Stimulated activated CD8-positive, alpha-beta memory T cell treated with anti-CD3 and anti-CD28 coated beads, Interleukin-2, amount 100 ng/mL, for 48 hours (primary cell): ENCODE data around the gene GSN.

Experiments
- DNase-seq, 2 donors: peaks; one replicate each; pipeline ENCODE4 v3.0.0-alpha.2; 2020; ENCODE audit warnings: low read depth in 2 of 2

GSN gene

DNA sequence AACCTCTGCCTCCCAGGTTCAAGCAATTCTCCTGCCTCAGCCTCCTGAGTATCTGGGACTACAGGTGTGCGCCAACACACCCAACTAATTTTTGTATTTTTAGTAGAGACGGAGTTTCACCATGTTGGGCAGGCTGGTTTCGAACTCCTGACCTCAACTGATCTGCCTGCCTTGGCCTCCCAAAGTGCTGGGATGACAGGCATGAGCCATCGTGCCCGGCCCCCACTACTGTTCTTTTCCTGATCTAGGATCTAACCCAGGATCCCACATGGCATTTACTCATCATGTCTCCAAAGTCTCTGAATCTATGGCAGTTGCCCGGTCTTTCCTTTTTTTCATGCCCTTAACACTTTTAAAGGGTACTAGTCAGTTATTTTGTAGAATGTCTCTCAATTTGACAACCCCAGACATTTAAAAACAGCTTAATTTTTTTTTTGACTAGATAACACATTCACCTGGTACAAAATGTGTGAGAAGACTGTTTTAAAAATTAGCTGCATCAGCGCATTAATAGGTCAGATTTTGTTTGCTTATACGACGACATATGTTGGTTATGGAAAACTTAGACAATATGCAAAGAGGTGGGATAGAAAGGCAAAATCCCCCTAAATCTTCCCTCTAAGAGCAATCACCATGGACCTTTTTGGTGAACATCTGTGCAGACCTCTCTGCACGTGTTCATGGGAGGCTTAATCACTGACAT is 55.6 kb downstream of the GSN start:
- no peak for DNase-seq

DNA sequence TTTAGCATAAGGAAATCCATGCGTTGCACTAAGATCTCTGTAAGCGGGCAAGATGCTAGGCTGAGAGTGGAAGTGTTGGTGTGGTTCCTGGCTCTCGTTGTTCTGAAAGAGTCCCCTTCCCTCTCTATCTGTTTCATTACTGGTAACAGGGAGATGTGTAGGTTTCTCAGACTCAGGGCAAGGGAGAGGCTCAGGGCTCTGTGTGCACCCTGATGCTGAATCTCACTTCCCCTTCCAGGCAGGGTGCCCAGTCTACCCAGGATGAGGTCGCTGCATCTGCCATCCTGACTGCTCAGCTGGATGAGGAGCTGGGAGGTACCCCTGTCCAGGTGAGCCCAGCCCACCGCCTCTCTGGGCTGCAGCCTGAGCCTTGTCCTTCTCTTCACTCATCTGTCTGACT is 56.4 kb downstream of the GSN start:
- DNase-seq, result no peak

DNA sequence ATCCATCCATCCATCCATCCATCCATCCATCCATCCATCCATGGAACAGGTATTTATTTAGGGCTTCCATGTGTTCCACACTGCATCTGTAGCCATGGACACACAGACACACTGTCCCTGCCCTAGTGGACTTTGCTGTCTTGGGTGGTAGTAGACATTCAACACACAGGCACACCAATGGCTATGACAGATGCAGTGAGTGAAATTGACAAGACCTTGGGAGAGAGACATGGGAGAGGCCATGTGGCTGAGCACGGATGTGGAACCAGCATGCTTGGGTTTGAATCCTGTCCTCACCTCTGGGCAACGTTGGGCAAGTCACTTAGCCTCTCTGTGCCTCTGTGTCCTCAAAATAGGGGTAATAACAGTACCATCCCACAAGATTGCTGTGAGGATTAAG is 56.8 kb downstream of the GSN start:
- DNase-seq, result no peak

DNA sequence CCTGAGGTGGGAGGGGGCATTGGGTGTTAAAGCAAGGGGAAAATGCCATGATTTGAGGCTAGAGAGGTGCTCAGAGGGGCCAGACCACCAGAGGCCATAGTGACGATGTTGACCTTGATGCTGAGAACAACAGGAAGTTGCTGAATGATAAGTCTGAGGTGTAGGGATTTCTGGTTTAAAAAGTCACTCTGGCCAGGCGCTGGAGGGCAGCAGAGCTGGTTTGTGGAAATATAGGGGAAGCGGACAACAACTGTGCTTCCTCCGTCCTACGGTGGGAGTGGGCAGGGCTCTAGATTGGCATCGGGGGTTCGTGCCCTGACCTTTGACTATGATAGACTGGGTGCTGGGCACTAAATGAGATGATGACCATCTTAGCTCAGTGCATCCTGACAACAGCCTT is 57.4 kb downstream of the GSN start:
- DNase-seq, result no peak

DNA sequence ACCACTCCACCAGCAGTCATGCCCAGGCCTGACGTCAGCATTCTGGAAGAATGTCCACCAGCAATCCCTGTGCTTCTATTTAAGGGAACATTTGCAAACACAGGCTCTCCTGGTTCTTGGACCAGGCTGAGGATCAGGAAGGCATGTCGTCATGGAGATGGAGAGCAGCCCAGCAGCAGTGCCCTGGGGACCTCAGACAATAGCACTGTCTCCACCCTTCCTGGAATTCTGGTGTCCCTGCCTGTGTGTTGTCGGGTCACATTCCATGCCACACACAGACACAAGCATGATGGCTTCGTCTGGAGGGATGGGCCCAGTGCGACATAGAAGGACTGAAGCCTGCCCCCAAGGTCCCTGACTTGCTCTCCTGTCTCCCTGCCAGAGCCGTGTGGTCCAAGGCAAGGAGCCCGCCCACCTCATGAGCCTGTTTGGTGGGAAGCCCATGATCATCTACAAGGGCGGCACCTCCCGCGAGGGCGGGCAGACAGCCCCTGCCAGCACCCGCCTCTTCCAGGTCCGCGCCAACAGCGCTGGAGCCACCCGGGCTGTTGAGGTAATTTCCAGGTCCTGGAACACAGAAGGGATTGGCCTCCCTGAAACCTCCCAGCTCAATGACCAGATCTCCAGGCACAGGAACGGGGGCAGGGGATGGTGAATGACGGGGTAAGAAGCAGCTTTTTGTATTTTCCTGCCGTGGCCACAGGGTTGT is 58.3 kb downstream of the GSN start:
- no peak for DNase-seq

DNA sequence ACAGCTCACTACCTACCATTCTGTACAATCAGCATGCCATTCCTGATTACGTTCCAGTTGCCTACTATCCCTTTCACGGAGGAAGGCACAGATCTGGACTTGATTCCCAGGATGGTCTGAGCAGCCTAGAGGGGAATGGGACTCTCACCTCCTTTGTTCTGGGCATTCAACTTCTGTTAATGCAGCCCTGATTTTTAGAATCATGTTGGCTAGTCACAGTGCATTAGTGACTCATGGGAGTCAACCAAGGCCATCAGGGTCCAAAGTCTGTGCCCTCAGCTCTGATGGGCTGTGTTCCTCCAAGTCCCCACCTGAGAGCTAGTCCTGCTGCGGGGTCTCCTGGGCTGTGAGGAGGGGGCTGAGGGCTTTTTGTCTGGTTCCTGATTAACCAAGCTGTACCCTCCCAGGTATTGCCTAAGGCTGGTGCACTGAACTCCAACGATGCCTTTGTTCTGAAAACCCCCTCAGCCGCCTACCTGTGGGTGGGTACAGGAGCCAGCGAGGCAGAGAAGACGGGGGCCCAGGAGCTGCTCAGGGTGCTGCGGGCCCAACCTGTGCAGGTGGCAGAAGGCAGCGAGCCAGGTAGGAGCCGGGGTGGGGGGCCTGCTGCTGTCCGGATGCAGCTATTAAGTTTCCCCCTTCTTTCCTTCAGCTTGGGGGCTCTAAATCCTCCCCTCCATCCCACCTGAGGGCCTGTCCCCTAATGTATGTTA is 59.1 kb downstream of the GSN start:
- DNase-seq, result no peak

DNA sequence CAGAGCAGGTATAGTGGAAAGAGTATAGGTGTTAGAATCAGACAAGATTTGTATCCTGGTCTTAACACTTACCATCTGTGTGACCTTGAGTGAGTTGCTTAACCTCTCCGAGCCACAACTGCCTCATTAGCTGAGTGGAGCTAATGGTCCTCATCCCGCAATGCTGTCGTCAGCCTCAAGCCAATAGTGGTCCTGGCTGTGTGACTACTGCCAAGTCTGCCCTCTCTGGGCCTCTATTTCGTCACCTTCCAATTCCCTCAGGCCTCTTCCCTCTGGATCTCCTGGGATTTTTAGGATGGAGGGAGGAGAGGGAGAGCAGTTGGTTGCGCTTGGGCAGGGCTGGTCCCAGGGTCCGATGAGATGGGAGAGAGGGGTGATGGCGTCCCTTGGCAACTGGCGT is 60.5 kb downstream of the GSN start:
- DNase-seq, result no peak

DNA sequence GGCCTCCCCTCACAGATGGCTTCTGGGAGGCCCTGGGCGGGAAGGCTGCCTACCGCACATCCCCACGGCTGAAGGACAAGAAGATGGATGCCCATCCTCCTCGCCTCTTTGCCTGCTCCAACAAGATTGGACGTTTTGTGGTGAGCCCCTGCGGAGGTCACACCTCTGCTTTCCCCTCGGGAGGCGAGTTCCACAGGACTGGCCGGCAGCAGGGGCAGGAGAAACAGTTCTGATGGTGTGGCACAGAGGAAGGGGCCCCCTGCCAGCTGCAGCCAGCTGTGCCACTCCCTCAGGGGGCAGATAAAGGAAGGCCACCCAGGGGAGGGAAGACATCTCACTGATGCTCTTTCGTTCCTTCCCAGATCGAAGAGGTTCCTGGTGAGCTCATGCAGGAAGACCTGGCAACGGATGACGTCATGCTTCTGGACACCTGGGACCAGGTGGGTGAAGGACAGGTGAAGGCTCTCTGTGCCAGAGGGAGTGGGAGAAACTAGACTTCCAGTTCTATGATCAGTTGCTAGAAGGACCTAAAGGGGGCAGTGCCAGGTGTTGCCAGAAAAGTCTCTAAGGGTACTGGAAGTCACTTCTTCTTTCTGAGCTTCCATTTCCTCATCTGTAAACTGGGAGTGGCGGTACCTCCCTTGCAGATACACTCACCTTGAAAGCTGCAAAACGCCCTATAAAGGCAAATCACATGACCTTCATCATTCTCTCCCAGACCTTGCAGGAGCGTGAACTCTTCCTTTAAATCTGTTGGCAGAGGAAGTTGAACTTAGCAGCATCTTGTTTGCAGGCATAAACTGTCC is 61.1 kb downstream of the GSN start:
- no peak for DNase-seq

DNA sequence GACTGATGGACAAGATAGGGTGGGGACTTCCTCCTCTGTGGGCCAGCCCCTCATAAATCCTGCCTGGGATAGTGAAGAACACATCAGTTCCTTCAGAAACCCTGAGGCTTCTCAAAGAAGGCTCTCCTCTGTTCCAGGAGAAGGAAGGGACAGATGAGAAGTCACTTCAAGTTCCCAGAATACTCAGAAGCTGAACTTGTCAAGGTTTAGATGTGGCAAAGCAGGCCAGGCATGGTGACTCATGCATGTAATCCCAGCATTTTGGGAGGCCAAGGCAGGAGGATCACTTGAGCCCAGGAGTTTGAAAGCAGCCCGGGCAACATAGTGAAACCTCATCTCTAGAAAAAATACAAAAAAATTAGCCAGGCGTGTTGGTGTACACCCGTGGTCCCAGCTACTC is 63.6 kb downstream of the GSN start:
- DNase-seq, result no peak

DNA sequence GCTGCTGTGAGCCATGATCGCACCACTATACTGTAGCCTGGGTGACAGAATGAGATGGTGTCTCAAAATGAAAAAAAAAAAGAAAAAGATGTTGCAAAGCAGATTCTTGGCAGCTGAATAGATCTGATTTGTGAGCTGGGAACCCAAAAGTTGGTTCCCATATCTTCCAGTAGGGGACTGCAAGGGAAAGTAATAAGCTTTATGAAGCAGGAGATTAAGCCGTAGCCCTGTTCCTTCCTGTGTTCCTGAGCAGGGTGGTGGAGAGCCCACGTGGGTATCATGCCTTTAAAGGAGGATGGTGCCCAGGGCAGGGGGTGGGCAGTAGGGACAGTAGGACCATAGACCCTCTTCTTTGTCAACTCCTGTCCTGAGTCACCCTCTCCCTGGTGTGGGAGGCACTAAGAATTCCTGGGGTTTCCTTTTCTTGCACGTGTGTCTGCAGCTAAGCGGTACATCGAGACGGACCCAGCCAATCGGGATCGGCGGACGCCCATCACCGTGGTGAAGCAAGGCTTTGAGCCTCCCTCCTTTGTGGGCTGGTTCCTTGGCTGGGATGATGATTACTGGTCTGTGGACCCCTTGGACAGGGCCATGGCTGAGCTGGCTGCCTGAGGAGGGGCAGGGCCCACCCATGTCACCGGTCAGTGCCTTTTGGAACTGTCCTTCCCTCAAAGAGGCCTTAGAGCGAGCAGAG is 64.2 kb downstream of the GSN start:
- DNase-seq, result no peak

DNA sequence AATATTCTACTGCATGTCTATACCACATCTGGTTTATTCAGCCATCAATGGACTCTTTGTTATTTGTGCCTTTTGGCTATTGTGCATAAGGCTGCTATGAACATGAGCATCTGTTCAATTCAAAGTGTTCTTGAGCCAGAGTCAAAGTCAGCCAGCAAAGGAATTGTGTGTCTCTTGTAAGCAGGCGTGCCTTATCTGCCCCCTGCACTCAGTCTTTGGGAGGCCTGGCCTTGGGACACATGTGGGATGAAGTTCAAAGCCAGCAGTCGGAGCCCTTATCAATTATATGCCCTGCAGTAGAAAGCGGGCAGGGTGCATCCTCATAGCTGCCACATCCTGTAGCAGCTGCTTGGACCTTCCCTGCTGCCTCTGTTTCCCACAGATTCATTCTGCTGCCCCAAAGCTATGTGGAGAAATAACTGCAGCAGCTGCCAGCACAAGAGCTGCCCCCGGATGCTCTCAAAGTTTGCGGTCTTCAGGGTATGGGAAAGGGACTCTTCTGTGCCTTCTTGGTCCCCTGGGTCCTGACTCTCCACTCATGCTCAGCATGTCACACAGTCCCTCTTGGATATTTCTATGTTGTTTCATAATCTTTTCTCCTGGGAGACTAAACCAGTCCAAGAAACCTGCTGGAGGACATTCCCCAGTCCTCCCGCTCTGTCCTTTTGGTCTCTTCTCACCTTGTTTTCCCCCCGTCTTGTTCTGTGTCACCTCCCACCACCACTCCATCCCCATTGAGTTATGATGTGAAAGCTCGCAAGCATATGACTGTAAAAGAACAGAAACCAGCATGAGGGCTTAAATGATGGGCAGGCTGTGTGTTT is 66.2 kb downstream of the GSN start:
- no peak for DNase-seq

DNA sequence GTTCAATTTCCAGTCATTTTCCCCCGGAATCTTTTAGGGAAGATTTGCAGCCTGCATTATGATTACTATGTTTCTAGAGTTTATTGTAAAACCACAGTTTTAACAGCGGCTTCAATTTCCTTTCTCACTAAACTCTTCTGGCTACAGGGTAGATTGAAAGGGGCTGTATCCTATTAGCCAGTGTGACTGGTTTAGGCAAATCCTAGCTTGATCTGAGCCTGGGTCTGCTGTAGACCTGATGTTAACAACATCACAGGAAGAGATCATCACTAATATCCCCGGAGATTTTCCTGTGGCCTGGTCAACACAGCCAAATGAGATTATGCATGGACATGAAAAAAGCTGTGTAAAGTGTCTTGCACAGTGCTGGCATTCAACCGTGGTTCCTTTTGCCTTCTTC is 68.7 kb downstream of the GSN start:
- DNase-seq, result no peak

DNA sequence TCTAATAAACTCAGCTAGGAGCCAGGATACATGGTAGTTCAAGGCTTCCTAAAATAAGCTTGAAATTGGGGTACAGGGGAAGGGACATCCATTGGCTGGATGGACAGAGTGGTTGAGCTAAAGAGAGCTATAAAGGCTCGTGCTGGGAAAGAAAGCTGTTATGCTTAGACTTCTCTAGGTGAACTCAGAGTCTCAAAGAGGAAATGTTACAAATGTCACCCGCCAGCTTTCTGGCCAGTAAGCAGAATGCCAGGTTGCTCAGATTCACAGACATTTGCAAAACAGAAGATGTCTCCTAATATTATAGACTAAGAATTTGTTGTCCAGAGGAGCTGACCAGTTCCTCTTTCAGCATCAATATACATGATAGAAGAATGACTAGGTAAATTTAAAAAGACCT is 71.5 kb downstream of the GSN start:
- DNase-seq, result no peak

DNA sequence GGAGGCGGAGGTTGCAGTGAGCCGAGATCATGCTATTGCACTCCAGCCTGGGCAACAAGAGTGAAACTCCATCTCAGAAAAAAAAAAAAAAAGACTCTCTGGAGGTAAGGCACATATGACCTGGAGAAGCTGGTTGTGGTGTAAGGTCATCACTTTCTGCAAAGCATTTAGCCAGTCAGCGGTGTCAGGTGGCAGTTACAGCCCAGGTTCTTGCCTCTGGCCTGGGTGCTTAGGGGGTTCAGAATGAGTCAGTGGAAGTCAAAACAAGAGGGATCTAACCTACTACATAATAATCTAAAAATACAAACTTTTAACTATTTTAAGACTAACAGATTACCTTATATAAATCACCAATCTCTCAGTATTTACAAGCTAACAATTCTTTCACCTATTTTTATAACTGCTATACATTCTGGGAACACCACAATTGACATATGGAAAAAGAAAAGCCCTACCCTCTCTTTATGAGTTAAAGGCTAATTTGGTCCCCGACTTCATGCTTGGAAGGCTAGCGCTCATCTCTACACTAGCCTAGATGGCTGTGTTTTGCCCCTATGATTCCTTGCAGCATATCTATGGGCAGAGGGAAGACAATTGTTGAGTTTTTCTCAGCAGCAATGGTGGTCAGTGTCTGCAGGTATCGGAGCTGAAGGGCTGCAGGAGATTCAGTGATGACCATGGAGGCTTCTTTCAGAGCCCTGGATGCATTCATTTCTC is 72.9 kb downstream of the GSN start:
- no peak for DNase-seq

DNA sequence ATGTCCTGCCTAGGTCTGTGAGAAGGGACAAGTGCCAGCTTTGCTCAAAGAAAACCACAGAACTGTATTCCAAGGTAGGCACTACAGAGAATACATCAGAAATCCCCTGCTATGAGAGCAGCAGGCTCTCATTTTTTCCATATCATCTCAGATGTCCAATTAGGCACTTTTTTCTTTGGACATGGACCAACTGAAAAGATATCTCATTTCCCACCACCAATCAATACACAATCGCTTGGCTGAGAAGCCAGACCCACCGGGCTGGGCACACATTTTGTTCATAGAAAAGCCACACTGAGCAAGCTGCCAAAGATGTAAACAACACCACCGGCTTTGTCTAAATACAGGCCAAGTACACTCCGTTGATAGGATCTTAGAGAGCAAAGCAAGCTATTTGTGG is 76.2 kb downstream of the GSN start:
- no peak for DNase-seq

DNA sequence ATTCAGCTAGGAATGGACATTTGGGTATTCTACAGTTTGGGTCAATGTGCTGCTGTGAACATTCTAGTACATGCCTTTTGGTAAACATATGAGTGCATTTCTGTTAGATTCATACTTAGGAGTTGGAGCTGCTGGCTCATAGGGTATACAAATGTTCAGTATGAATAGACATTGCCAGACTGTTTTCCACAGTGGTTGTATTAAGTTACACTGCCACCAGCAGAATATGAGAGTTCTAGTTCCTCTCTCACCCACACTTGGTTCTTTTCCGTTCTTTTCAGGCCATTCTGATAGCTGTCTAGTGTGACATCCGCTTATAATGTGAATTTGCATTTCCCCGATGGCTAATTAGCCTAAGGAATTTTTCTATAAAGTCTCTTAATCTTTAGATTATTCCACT is 77.1 kb downstream of the GSN start:
- no peak for DNase-seq

DNA sequence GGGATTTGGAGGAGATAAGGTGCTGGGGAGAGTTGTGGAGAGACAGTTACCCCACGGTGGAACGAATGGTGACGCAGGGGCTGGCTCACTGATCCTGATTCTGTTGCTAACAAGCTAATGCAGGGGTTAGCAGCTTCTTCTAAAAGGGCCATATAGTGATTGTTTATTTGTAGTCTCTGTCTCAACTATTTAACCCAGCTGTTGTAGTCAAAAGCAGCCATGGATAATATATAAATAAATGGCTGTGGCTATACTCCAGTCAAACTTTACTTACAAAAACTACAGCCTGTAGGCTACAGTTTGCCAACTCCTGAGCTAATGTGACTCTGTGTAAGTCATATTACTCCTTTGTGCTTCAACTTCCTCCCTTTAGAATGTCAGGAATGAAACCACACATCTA is 80.3 kb downstream of the GSN start:
- no peak for DNase-seq

DNA sequence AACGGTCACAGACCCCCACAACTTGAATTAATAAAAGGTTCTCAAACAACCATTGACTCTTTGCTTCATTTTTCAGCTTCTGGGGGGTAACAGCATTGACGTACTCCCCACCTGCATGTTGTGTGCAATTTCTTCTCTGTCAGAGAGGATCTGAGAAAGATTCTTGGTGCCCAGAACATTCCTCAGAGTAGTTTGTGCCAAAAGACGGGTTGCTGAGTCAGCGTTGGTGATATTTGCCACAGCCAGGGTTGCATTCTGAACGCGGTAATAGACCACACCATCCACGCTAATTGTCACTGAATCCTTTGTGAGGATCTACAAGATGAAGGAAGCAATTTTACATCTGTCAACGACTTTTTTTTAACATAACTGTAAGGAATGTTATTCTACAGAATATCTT is 81.0 kb downstream of the GSN start:
- DNase-seq, result no peak

DNA sequence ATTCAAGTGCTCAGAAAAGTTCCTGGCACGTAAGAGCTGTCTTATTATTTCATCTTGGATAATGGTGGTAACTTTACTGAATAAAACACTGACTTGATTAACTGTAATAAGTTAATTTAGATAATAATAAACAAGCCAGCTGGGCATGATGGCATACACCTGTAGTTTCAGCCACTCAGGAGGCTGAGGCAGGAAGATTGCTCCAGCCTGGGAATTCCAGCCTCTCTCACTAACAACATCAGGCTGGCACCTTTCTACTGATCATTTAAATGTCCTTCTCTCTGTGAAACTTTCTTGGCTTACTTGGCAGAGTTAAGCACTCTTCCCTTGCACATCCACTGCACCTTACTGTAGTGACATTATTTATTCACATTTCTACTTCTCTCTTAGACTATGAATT is 82.1 kb downstream of the GSN start:
- no peak for DNase-seq

DNA sequence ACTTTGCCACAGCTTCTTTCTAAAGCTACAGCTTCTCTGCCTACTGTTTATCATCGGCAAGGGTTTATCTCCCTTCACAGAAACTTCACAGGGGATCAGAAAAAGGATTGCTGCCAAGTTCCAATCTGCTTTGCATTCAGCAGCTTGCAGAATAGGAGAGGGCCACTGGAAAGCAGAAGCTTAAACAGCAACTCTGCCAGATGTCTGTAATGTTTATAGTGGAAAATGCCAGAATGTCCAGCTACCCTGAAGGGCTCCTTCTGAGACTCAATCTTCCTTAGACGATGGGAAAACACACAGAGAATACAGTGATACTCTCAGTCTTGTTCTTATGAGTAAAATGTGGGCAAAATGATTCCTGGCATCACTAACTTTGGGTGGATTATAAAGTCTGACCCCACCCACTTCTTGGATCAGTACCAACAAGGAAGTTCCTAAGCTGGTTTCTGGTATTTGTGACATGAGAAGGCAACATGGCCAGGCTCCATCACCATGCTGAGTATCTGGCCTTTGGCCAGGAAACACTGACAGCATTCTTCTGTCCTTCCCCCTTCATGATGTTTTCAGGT is 83.1 kb downstream of the GSN start:
- DNase-seq, result no peak
